ENCODE results near the gene ALG1.

- TF ChIP-seq CTCF (IDR thresholded peaks at IDR 0.05) (no peak), POLR2A (IDR thresholded peaks at IDR 0.05) (no peak)
Measured at GRCh38 chr16:5030251-5030870, 41.3 kb upstream of the ALG1 start.
